Hippocampal formation (tissue), 2 donors: ENCODE data around the gene LCN1.
A peak's percentile ranks its signal among the peaks of the same experiment; 100 is the strongest.

Experiments
- DNase-seq, 2 donors: peaks; one replicate each; lab custom pipeline; 2025; lab: John Stamatoyannopoulos, UW

LCN1 gene

GRCh38 chr9:135488527-135488926, 32.7 kb upstream of the LCN1 start:
- DNase-seq = no peak

GRCh38 chr9:135489188-135489906, 31.9 kb upstream of the LCN1 start:
- DNase-seq = no peak

GRCh38 chr9:135490166-135490870, 30.9 kb upstream of the LCN1 start:
- DNase-seq = no peak

GRCh38 chr9:135490980-135491464, 30.2 kb upstream of the LCN1 start:
- no peak for DNase-seq

- no peak for DNase-seq
These were observed 29.5 kb upstream of the LCN1 start for GRCh38 chr9:135491764-135492163.

GRCh38 chr9:135492886-135493669, 28.2 kb upstream of the LCN1 start:
- no peak for DNase-seq

GRCh38 chr9:135494791-135495559, 26.3 kb upstream of the LCN1 start:
- no peak for DNase-seq

- no peak for DNase-seq
These were observed 22.7 kb upstream of the LCN1 start for GRCh38 chr9:135498381-135499126.

- peak; percentile 80 to 91 for DNase-seq
These were observed 21.7 kb upstream of the LCN1 start for GRCh38 chr9:135499326-135500070.

- no peak for DNase-seq
These were observed 21.1 kb upstream of the LCN1 start for GRCh38 chr9:135500071-135500524.

- DNase-seq = peak; percentile 73 to 79
These were observed 20.5 kb upstream of the LCN1 start, which contains the start of gene MRPS2 for GRCh38 chr9:135500525-135501260. TSS of gene MRPS2 (plus strand) at chr9:135500682. CDS start at chr9:135500711, 29 bp downstream.

GRCh38 chr9:135501261-135502167, 19.7 kb upstream of the LCN1 start:
- DNase-seq = no peak

- no peak for DNase-seq
These were observed 18.9 kb upstream of the LCN1 start for GRCh38 chr9:135502168-135502872.

- DNase-seq = no peak
These were observed 18.3 kb upstream of the LCN1 start for GRCh38 chr9:135502873-135503321.

- DNase-seq = no peak
These were observed 17.6 kb upstream of the LCN1 start for GRCh38 chr9:135503371-135504261.
